Brain microvascular endothelial cell (primary cell): ENCODE data around the gene N4BP2L1.

Source experiments
- DNase-seq: peaks from one replicate; pipeline ENCODE4 v3.0.0-alpha.2; 2020
- H3K27ac ChIP-seq: fragments of 250-450 bp; sonication (Bioruptor Pico); 2 replicates; pipeline ENCODE4 v1.5.1; 2020; ENCODE audit warnings: mild to moderate bottlenecking, moderate library complexity
- H3K27me3 ChIP-seq: fragments of 250-450 bp; sonication (Bioruptor Pico); replicated peaks from 2 replicates; pipeline ENCODE4 v1.5.1; 2020; ENCODE audit warnings: mild to moderate bottlenecking
- H3K36me3 ChIP-seq: fragments of 250-450 bp; sonication (Bioruptor Pico); replicated peaks from 2 replicates; pipeline ENCODE4 v1.5.1; 2020; ENCODE audit warnings: mild to moderate bottlenecking
- H3K4me3 ChIP-seq: 2 replicates; pipeline ENCODE4 v1.5.1; 2011; ENCODE audit warnings: low read depth, mild to moderate bottlenecking, control low read depth, low read length, moderate library complexity
- CTCF ChIP-seq: IDR thresholded peaks from 2 replicates; pipeline ENCODE4 v1.5.1; 2011; ENCODE audit warnings: low read depth, mild to moderate bottlenecking, moderate library complexity, low read length, control low read depth, inconsistent platforms; ENCODE audit errors: missing control alignments
- in situ Hi-C: cut with HindIII; loops from 2 replicates; pipeline ENCODE4 v1.10.0; 2017; ENCODE audit warnings: low sequenced_read_pairs, low pct_ligation_motif_present

Gene N4BP2L1

DNA sequence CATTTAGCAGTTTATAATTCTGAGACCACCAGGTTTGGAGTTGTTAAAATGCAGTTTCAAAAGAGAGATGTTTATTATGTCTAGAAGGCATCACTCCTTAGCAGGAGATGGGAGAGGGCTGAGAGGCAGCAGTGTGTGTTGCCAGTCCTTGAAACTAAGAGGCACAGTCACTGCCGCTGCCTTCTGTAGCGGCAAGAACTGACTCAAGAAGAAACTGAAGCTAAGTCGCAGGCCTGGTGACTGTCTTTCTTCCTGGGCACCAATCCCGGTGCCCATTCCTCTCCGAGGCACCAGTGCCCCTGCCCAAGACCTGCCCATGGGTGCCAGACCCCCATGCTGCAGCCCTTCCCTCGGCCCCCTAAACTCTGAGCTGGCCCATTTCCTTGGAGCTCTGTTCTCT is 20.1 kb downstream of the N4BP2L1 start:
- TF ChIP-seq CTCF = no peak
- no peaks in the 10 kb centered on the region for H3K36me3 ChIP-seq
- no peaks in the 10 kb centered on the region for H3K27me3 ChIP-seq
- H3K4me3 ChIP-seq = no peak overlapping the region
- in situ Hi-C loops = no loop called here
- H3K27ac ChIP-seq = no peak overlapping the region
- DNase-seq = no peak

- no peak for TF ChIP-seq CTCF
- no peak overlapping the region for H3K4me3 ChIP-seq
- no peaks in the 10 kb centered on the region for H3K27me3 ChIP-seq
- no peak overlapping the region for H3K27ac ChIP-seq
- in situ Hi-C loops = no loop called here
- no peak for DNase-seq
- no peaks in the 10 kb centered on the region for H3K36me3 ChIP-seq
Measured at GRCh38 chr13:32403108-32403507, 24.8 kb downstream of the N4BP2L1 start.

GRCh38 chr13:32391101-32391619 is 36.8 kb downstream of the N4BP2L1 start:
- H3K27me3 ChIP-seq = no peaks in the 10 kb centered on the region
- in situ Hi-C loops = no loop called here
- no peak for TF ChIP-seq CTCF
- H3K36me3 ChIP-seq = no peaks in the 10 kb centered on the region
- H3K4me3 ChIP-seq = no peak overlapping the region
- no peak for DNase-seq
- no peak overlapping the region for H3K27ac ChIP-seq

DNA sequence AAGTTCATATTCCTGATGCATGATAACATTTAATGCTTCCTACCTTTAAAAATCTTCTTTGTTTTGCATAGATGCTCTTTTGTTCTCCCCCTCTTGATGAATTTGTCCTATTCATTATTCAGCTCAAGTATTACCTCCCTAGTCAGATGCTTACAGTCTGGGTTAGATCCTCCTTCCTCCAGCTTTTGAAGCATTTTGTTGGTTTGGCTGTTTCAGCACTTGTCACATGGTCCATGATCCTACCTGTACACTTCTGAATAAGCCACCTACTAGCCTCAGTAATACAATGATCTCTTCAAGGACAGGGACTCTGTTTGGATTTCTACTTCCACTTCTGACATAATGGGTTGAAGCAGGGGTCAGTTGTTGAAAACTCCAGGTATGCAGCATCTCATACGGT is 37.4 kb downstream of the N4BP2L1 start:
- no peak for TF ChIP-seq CTCF
- in situ Hi-C loops = no loop called here

GRCh38 chr13:32390048-32390447 is 37.9 kb downstream of the N4BP2L1 start:
- Histone ChIP-seq H3K4me3 (no peak overlapping the region), H3K27me3 (no peaks in the 10 kb centered on the region), H3K36me3 (no peaks in the 10 kb centered on the region), H3K27ac (no peak overlapping the region)
- no peak for DNase-seq
- no peak for TF ChIP-seq CTCF
- in situ Hi-C loops = no loop called here

More for the DNA sequence above, 37.4 kb downstream of the N4BP2L1 start:
- Histone ChIP-seq H3K27me3 (no peaks in the 10 kb centered on the region), H3K27ac (no peak overlapping the region), H3K36me3 (no peaks in the 10 kb centered on the region), H3K4me3 (no peak overlapping the region)
- DNase-seq = no peak

DNA sequence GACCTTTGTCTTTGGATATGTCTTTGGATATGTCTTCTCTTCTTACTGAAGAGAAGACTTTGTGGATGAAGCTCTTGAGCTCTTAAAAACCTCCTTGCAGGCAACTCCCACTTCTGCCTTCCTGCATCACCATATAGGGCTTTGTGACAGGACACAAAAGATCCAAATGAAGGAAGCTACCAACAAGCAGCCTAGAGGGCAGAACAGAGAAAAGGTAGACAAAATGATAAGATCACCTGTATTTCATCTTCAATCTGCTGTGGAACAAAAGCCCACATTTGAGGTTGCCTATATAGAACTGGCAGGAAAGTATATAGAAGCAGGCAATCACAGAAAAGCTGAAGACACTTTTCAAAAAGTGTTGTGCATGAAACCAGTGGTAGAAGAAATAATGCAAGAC is 42.5 kb downstream of the N4BP2L1 start:
- no peak for TF ChIP-seq CTCF
- no peak overlapping the region for H3K4me3 ChIP-seq
- in situ Hi-C loops = no loop called here
- H3K27me3 ChIP-seq = no peaks in the 10 kb centered on the region
- no peak overlapping the region for H3K27ac ChIP-seq
- H3K36me3 ChIP-seq = no peaks in the 10 kb centered on the region
- DNase-seq = no peak
